ENCODE measurements around the gene PCDHA12. TPM values are rescaled to one million over a fixed set of nuclear protein-coding genes. Genes with fewer than 3 reads are reported as not detected.
"Not testable (repeated sequence)": the region's sequence is repeated elsewhere in the genome, so short reads cannot be mapped to it uniquely, and the experiment has no call there.

The PCDHA12 gene
- total RNA-seq, 1 experiment from 2014 or later: 3.8 TPM

DNA sequence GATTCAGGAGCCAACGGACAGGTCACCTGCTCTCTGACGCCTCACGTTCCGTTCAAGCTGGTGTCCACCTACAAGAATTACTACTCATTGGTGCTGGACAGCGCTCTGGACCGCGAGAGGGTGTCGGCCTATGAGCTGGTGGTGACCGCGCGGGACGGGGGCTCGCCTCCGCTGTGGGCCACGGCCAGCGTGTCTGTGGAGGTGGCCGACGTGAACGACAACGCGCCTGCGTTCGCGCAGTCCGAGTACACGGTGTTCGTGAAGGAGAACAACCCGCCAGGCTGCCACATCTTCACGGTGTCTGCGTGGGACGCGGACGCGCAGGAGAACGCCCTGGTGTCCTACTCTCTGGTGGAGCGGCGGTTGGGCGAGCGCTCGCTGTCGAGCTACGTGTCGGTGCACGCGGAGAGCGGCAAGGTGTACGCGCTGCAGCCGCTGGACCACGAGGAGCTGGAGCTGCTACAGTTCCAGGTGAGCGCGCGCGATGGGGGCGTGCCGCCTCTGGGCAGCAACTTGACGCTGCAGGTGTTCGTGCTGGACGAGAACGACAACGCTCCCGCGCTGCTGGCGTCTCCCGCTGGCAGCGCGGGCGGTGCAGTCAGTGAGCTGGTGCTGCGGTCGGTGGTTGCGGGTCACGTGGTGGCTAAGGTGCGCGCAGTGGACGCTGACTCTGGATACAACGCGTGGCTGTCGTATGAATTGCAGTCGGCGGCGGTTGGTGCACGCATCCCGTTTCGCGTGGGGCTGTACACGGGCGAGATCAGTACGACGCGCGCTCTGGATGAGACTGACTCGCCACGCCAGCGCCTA, 17.7 kb upstream of the PCDHA12 start:
- DNase-seq (ENCODE audit: low spot score): no peak

DNA sequence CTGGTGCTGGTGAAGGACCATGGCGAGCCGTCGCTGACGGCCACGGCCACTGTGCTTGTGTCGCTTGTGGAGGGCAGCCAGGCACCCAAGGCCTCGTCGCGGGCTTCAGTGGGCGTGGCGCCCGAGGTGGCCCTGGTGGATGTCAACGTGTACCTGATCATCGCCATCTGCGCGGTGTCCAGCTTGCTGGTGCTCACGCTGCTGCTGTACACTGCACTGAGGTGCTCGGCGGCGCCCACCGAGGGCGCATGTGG, 17.2 kb upstream of the PCDHA12 start:
- no peak for DNase-seq (ENCODE audit: low spot score)

DNA sequence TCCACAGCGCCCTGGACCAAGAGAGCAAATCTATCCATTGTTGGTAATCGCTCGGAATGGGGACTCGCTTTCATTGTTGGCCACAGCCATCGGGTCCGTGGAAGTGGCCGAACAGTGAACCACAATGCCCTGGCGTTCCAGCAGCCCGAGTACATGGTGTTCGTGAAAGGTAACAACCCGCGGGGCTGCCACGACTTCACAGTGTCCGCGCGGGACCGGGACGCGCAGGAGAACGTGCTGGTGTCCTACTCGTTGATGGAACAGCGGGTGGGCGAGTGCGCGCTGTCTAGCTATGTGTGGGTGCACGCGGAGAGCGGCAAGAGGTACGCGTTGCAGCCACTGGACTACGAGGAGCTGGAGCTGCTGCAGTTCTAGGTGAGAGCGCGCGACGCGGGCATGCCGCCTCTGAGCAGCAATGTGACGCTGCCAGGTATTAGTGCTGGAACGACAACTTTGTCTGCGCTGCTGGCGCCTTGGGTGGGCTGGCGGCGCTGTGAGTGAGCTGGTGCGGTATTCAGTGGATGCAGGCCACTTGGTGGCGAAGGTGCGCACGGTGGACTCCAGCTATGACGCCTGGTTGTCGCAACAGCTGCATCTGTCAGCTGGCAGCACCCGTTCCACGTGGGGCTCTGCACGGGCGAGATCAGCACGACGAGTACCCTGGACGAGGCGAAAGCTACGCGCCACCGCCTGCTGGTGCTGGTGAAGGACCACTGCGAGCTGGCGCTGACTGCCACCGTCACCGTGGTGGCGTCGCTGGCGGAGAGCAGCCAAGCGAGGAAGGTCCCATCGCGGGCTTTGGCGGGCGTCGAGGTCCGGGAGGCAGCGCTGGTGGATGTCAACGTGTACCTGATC, 12.4 kb upstream of the PCDHA12 start:
- no peak for DNase-seq (ENCODE audit: low spot score)

DNA sequence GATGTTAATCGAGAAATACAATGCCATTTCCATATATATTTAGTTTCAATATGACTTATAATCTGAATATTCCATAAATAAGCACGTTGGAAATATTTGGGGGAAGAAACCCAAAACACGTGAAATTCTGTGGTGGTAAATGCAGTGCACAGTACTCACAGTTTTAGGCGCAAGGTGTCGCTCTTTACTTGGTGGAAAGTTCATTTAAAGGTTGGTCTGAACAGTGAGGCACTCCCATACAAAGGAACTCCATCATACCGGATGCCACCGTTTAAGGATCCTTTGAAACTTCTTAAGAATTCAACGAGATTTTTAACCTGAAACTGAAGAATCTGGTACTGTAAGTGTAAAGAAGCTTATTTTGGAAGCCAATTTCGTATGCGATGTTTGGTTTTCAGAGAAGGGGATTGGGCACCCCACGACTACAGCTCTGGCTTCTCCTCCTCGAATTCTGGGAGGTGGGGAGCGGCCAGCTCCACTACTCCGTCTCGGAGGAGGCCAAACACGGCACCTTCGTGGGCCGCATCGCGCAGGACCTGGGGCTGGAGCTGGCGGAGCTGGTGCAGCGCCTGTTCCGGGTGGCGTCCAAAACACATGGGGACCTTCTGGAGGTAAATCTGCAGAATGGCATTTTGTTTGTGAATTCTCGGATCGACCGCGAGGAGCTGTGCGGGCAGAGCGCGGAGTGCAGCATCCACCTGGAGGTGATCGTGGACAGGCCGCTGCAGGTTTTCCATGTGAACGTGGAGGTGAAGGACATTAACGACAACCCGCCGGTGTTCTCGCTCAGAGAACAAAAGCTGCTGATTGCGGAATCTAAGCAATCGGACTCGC, 6.2 kb upstream of the PCDHA12 start, which contains the start of gene PCDHA11:
PCDHA11 (plus strand) TSS at position 237 of the 834 bp plus-strand sequence; CDS start at position 384, 147 bp downstream.
- DNase-seq (ENCODE audit: low spot score): no peak

DNA sequence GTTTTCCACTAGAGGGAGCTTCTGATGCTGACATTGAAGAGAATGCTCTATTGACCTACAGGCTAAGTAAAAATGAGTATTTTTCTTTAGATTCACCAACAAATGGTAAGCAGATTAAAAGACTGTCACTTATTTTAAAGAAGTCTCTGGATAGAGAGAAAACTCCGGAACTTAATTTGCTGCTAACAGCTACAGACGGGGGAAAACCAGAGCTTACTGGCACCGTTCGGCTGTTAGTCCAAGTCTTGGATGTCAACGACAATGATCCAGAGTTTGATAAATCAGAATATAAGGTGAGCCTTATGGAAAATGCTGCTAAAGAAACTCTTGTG, 5.6 kb upstream of the PCDHA12 start:
- DNase-seq (ENCODE audit: low spot score): no peak

DNA sequence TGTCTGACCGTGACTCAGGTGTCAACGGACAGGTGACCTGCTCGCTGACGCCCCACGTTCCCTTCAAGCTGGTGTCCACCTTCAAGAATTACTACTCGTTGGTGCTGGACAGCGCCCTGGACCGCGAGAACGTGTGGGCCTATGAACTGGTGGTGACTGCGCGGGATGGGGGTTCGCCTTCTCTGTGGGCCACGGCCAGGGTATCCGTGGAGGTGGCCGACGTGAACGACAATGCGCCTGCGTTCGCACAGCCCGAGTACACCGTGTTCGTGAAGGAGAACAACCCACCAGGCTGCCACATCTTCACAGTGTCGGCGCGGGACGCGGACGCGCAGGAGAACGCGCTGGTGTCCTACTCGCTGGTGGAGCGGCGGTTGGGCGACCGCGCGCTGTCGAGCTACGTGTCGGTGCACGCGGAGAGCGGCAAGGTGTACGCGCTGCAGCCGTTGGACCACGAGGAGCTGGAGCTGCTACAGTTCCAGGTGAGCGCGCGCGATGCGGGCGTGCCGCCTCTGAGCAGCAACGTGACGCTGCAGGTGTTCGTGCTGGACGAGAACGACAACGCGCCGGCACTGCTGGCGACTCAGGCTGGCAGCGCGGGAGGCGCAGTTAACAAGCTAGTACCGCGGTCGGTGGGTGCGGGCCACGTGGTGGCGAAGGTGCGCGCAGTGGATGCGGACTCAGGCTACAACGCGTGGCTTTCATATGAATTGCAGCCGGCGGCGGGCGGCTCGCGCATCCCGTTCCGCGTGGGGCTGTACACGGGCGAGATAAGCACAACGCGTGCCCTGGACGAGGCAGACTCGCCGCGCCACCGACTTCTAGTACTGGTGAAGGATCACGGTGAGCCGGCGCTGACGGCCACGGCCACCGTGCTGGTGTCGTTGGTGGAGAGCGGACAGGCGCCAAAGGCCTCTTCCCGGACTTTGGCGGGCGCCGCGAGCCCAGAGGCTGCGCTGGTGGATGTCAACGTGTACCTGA, 4.6 kb upstream of the PCDHA12 start:
- no peak for DNase-seq (ENCODE audit: low spot score)

DNA sequence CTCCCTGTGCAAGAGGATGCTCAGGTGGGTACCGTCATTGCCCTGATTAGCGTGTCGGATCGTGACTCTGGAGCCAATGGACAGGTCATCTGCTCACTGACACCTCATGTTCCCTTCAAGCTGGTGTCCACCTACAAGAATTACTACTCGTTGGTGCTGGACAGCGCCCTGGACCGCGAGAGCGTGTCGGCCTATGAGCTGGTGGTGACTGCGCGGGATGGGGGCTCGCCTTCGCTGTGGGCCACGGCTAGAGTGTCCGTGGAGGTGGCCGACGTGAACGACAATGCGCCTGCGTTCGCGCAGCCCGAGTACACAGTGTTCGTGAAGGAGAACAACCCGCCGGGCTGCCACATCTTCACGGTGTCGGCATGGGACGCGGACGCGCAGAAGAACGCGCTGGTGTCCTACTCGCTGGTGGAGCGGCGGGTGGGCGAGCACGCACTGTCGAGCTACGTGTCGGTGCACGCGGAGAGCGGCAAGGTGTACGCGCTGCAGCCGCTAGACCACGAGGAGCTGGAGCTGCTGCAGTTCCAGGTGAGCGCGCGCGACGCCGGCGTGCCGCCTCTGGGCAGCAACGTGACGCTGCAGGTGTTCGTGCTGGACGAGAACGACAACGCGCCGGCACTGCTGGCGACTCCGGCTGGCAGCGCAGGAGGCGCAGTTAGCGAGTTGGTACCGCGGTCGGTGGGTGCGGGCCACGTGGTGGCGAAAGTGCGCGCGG, 1.6 kb downstream of the PCDHA12 start:
- DNase-seq (ENCODE audit: low spot score): not testable (repeated sequence)

DNA sequence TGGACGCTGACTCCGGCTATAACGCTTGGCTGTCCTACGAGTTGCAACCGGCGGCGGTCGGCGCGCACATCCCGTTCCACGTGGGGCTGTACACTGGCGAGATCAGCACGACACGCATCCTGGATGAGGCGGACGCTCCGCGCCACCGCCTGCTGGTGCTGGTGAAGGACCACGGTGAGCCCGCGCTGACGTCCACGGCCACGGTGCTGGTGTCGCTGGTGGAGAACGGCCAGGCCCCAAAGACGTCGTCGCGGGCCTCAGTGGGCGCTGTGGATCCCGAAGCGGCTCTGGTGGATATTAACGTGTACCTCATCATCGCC, 2.1 kb downstream of the PCDHA12 start:
- DNase-seq (ENCODE audit: low spot score): no peak

DNA sequence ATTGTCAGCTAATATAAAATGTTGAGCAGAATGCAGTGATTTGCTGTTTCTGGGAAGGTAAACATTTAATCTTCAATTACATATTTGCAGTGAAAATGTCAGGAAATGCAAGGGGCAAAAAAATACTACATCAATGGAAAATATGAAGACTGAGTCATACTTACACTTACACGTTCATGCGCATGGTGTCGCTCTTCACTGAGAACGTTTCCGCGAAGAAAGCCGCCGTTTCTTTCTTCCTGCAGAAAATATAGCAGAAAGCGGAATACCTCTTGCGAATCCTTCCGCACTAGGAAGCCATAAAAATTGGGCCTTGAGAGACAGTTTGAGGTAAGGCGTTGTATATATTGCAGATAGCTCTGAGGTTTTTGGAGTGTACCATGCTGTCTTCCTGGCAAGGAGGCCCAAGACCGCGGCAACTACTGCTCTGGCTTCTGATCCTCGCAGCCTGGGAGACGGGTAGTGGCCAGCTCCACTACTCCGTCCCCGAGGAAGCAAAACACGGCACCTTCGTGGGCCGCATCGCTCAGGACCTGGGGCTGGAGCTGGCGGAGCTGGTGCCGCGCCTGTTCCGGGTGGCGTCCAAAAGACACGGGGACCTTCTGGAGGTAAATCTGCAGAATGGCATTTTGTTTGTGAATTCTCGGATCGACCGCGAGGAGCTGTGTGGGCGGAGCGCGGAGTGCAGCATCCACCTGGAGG, 6.9 kb downstream of the PCDHA12 start, which contains the start of gene PCDHA13:
PCDHA13 (plus strand) TSS at position 236 of the 702 bp plus-strand sequence; CDS start at position 381, 145 bp downstream.
- DNase-seq (ENCODE audit: low spot score): no peak

DNA sequence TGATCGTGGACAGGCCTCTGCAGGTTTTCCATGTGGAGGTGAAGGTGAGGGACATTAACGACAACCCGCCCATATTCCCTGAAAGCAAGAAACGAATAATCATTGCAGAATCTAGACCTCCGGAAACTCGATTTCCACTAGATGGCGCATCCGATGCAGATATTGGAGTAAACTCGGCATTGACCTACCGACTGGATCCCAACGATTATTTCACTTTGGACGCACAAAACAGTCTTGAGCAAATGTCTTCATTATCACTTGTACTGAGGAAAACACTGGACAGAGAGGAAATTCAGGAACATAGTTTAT, 7.4 kb downstream of the PCDHA12 start:
- peak; percentile 31 for DNase-seq (ENCODE audit: low spot score)

DNA sequence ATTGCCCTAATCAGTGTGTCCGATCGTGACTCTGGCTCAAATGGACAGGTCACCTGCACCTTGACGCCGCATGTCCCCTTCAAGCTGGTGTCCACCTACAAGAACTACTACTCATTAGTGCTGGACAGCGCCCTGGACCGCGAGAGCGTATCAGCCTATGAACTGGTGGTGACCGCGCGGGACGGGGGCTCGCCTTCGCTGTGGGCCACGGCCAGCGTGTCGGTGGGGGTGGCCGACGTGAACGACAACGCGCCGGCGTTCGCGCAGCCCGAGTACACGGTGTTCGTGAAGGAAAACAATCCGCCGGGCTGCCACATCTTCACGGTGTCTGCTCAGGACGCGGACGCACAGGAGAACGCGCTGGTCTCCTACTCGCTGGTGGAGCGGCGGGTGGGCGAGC, 8.3 kb downstream of the PCDHA12 start:
- DNase-seq (ENCODE audit: low spot score): no peak

DNA sequence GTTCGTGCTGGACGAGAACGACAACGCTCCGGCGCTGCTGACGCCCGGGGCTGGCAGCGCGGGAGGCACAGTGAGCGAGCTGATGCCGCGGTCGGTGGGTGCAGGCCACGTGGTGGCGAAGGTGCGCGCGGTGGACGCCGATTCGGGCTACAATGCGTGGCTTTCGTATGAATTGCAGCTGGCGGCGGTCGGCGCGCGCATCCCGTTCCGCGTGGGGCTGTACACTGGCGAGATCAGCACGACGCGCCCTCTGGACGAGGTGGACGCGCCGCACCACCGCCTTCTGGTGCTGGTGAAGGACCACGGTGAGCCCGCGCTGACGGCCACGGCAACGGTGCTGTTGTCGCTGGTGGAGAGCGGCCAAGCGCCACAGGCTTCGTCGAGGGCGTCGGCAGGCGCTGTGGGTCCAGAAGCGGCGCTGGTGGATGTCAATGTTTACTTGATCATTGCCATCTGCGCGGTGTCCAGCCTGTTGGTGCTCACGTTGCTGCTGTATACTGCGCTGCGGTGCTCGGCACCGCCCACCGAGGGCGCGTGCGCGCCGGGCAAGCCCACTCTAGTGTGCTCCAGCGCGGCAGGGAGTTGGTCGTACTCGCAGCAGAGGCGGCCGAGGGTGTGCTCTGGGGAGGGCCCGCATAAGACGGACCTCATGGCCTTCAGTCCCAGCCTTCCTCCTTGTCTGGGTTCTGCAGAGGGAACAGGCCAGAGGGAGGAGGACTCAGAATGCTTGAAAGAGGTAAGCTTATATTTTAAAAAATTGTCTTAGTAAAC, 9.0 kb downstream of the PCDHA12 start:
- DNase-seq (ENCODE audit: low spot score): no peak

DNA sequence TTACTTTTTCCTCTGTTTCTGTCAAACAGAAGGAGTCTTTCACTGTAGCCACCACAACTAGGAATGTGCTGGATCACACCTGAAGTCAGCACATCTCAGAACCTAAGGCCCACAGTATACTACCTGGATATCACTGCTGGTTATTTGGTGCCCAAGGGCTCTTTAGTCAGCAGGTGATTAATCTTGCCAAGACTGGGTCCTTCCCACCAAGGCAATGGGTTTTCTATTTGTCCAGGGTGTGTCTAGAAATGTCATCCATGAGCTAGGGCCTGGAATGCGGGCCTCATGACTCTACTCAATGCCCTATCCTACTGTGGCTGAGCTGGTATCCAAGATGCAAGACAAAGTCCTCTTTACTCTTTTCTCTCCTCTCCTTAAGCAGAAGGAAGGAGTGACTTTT, 41.2 kb downstream of the PCDHA12 start:
- no peak for DNase-seq (ENCODE audit: low spot score)

DNA sequence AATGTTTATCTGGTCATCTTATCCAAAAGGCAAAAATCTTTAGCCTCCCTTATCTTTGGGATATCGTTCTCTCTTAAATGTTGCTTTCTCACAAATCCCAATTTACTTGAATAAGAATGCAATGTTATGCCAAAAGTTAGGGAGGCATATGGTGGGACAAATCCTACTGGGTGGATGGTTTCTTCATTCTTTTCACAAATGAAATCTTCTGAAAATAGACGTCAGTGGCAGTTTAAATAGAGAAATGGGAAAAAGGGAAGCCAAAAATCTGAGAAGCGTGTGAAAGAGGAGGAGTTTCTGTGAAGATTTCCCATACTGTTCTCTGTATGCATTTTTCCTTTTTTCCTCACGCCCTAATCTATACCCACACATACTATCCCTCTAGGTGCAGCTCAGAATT, 48.5 kb downstream of the PCDHA12 start:
- no peak for DNase-seq (ENCODE audit: low spot score)

DNA sequence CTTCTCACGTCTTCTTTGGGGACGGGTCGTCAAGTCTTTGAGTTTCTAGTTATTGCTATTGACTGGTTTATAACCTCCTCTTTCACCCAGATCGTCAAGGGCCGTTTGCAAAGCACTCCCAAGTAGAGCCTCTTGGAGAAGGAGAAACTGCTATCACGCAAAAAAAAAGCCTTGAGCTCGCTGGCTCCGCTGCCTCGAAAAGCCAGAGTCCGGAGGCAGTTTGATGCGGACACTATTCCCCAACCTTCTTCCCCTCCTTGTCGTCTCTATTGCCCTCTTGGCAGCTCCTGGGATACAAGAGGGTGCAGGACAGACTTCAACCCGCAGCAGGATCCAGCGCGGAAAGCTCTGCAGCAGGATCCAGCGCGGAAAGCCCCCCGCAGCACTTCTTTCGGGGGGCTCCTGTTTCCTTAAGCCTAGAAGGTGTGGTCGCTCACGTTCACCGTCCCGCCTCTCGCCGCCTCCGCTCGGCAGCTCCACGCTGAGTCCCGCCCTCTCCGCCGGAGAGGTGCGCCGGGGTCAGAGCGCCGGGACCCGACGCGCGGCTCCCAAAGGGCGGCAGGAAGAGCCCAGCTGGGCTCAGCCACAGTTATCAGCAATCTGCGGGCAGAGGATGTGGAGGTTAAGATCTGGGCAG, 50.8 kb downstream of the PCDHA12 start, which contains the start of gene PCDHAC1:
PCDHAC1 (plus strand) TSS at position 494 of the 637 bp plus-strand sequence. CDS start 594 bp downstream, outside the sequence.
- peak; percentile 4 for DNase-seq (ENCODE audit: low spot score)

DNA sequence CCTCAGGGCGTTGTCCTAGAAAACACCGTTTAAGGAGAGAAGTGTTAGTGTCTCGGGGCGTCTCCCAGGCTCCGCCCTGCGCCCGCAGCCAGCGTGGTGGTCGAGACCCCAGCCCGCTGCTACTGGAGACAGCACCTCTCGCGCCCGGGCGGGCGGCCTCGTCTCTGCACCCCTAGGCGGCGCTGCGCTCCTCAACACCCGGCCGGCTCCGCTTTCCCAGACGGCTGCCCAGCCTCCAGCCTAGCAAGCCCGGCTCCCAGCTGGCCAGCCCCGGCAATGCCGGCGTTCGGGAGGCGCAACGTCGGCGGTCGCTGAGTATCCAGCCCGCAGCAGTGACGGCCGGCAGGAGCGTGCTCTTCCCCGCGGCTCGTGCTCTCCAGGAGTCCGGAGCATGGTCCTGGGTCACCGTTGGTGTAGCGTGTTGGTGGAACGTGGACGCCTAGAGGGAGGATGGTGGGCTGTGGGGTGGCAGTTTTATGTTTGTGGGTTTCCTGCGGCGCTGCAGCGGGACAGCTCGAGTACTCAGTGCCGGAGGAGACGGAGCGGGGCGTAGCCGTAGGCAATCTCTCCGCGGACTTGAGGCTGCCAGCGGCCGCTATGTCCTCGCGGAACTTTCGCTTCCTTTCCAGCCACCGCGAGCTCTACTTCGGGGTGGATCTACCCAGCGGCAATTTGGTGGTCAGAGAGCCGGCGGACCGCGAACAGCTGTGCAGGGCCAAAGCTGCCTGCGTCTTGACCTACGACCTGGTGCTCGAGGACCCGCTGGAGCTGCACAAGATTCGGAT, 51.5 kb downstream of the PCDHA12 start:
- peak; percentile 75 for DNase-seq (ENCODE audit: low spot score)

DNA sequence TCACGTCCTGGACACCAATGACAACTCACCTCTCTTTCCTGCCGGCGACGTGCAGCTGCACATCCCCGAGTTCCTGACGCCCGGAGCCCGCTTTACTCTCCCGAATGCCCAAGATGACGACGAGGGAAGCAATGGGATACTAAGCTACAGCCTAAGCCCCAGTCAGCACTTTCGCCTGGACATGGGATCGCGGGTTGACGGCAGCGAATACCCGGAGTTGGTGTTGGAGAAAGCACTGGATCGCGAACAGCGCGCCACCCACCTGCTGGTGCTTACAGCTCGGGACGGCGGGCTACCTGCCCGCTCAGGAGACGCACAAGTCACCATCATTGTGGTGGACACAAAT, 52.1 kb downstream of the PCDHA12 start:
- DNase-seq (ENCODE audit: low spot score): no peak
